A204.1 (cell line): ENCODE measurements around the gene RADIL.

Source experiments
- FAIRE-seq: peaks from 2 replicates; lab custom pipeline; 2012; peaks lifted over from hg19 to GRCh38; lab: Jason Lieb, UNC

Gene RADIL

GRCh38 chr7:4831723-4832495, 51.6 kb downstream of the RADIL start:
- no peak for FAIRE-seq

- no peak for FAIRE-seq
These were observed 53.3 kb downstream of the RADIL start for GRCh38 chr7:4830176-4830575.

GRCh38 chr7:4828720-4829383, 54.7 kb downstream of the RADIL start:
- FAIRE-seq: no peak

- FAIRE-seq: no peak
These were observed 58.4 kb downstream of the RADIL start for GRCh38 chr7:4825081-4825480.

GRCh38 chr7:4824120-4824775, 59.3 kb downstream of the RADIL start:
- FAIRE-seq: no peak

- no peak for FAIRE-seq
These were observed 59.9 kb downstream of the RADIL start for GRCh38 chr7:4823441-4824119.

- FAIRE-seq: no peak
These were observed 60.8 kb downstream of the RADIL start for GRCh38 chr7:4822677-4823076.

GRCh38 chr7:4820967-4821471, 62.5 kb downstream of the RADIL start:
- FAIRE-seq: no peak

GRCh38 chr7:4820405-4820966, 63.0 kb downstream of the RADIL start:
- no peak for FAIRE-seq

GRCh38 chr7:4819560-4820404, 63.7 kb downstream of the RADIL start:
- FAIRE-seq: no peak

GRCh38 chr7:4818000-4818794, 65.3 kb downstream of the RADIL start:
- FAIRE-seq: no peak

- no peak for FAIRE-seq
These were observed 66.2 kb downstream of the RADIL start for GRCh38 chr7:4817178-4817901.

- no peak for FAIRE-seq
These were observed 67.0 kb downstream of the RADIL start for GRCh38 chr7:4816419-4817080.

- FAIRE-seq: no peak
These were observed 67.7 kb downstream of the RADIL start for GRCh38 chr7:4815609-4816418.

GRCh38 chr7:4815121-4815520, 68.4 kb downstream of the RADIL start:
- no peak for FAIRE-seq

GRCh38 chr7:4814433-4814832, 69.1 kb downstream of the RADIL start:
- no peak for FAIRE-seq

GRCh38 chr7:4809666-4810065, 73.8 kb downstream of the RADIL start:
- FAIRE-seq: no peak

- no peak for FAIRE-seq
These were observed 74.4 kb downstream of the RADIL start for GRCh38 chr7:4809091-4809591.
